Measurements from ENCODE around the gene NRG2. TPM values are rescaled to one million over a fixed set of nuclear protein-coding genes. Genes with fewer than 3 reads are reported as not detected.

NRG2 gene
- total RNA-seq, 1 experiment from 2014 or later: 1.8 TPM

DNA sequence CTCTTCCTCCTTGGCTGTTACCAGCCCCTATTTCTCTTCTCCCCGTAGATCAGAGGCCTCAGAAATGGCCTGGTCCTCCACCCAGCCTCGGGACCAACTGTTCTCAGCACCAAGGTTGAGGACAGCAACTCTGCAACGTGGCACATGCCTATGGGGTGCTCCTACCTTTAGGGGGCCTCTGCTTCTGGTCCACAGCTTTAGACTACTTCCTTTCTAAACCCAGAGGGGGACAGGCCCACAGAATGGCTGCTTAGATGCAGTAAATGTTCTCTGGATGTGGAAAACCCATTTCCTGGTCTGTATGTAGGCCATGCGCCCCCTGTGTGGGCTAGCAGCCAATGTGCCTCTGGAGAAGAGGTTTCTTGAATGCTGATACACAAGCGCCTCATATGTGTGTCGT, 68.4 kb downstream of the NRG2 start:
- H3K27me3 ChIP-seq (ENCODE audit: low read length): no peaks in the 10 kb centered on the region
- H4K20me1 ChIP-seq (ENCODE audit: low read length): no peaks in the 10 kb centered on the region
- H3F3A ChIP-seq (ENCODE audit: low read length, unreplicated experiment): no peaks in the 10 kb centered on the region
- BruUV-seq (replicated peaks): no TSS peak
- no peak for DNase-seq
- no peak overlapping the region for H3K27ac ChIP-seq (ENCODE audit: low read length)
- H3K36me3 ChIP-seq (ENCODE audit: low read depth, low read length): no peaks in the 10 kb centered on the region
- no peak for ATAC-seq
- H3K9me3 ChIP-seq (ENCODE audit: low read length): no peaks in the 10 kb centered on the region
- no peak overlapping the region for H3K4me2 ChIP-seq (ENCODE audit: low read length)
- H3K9ac ChIP-seq (ENCODE audit: low read length): no peak overlapping the region
- CTCF ChIA-PET: no interaction called here
- no peaks in the 10 kb centered on the region for H3K79me2 ChIP-seq (ENCODE audit: low read length)
- H3K9me2 ChIP-seq (replicated peaks; ENCODE audit: low read length): no peaks in the 10 kb centered on the region
- intact Hi-C loops (cut with micrococcal nuclease): no loop called here
- H3K4me1 ChIP-seq (ENCODE audit: insufficient read depth, low read length): no peaks in the 10 kb centered on the region
- H3K4me3 ChIP-seq (ENCODE audit: low read length): no peak overlapping the region
- POLR2A ChIA-PET (ENCODE audit: unreplicated experiment): no interaction called here
- TF ChIP-seq EZH2phosphoT487 (IDR thresholded peaks at IDR 0.05; ENCODE audit: borderline replicate concordance, low read length): no peak
- TF ChIP-seq, protein P1, sequence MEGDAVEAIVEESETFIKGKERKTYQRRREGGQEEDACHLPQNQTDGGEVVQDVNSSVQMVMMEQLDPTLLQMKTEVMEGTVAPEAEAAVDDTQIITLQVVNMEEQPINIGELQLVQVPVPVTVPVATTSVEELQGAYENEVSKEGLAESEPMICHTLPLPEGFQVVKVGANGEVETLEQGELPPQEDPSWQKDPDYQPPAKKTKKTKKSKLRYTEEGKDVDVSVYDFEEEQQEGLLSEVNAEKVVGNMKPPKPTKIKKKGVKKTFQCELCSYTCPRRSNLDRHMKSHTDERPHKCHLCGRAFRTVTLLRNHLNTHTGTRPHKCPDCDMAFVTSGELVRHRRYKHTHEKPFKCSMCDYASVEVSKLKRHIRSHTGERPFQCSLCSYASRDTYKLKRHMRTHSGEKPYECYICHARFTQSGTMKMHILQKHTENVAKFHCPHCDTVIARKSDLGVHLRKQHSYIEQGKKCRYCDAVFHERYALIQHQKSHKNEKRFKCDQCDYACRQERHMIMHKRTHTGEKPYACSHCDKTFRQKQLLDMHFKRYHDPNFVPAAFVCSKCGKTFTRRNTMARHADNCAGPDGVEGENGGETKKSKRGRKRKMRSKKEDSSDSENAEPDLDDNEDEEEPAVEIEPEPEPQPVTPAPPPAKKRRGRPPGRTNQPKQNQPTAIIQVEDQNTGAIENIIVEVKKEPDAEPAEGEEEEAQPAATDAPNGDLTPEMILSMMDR (conservative IDR thresholded peaks at IDR 0.05; ENCODE audit: low read depth, low read length): no peak
- H2AFZ ChIP-seq (ENCODE audit: low read length): no peak overlapping the region

DNA sequence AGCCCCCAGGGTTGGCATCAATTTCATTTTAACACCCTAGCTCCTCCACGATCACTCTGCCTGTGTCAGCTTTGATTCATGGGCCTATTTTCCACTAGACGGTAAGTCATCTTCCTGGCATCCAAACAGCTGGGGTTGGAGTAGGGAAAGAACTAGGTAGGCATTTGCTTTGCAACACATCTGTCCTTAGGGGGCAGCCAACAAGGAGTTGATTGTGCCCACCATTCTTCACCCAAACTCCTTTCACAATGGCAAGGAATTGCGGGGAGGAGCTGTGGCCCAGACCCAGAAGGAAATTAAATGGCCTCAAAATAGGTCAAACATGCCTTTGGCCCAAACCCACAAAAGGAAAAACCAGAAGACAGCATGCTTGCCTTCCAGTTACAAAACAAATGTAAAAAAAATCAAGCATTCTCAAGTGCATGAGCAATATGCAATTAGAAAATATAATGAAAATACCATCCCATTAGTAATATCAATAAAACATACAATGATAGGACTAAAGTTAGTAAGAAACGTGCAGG, 71.8 kb downstream of the NRG2 start:
- H3F3A ChIP-seq (ENCODE audit: low read length, unreplicated experiment): no peaks in the 10 kb centered on the region
- ChIA-PET POLR2A (ENCODE audit: unreplicated experiment) (no interaction called here), CTCF (interaction anchor here (0.6 to 1.1 kb wide), 2 partner anchors 184 kb away, joined by 5 to 6 read pairs; no protein-coding TSS in a partner anchor)
- BruUV-seq (replicated peaks): no TSS peak
- DNase-seq (no peak), ATAC-seq (no peak)
- no peak overlapping the region for H3K4me2 ChIP-seq (ENCODE audit: low read length)
- no peak overlapping the region for H3K9ac ChIP-seq (ENCODE audit: low read length)
- H3K4me1 ChIP-seq (ENCODE audit: insufficient read depth, low read length): no peaks in the 10 kb centered on the region
- intact Hi-C loops (cut with micrococcal nuclease): no loop called here
- H4K20me1 ChIP-seq (ENCODE audit: low read length): no peaks in the 10 kb centered on the region
- TF ChIP-seq EZH2phosphoT487 (IDR thresholded peaks at IDR 0.05; ENCODE audit: borderline replicate concordance, low read length) (no peak), EZH2 (IDR thresholded peaks at IDR 0.05; ENCODE audit: low read length, unreplicated experiment) (no peak)
- TF ChIP-seq, protein P1 (conservative IDR thresholded peaks at IDR 0.05; ENCODE audit: low read depth, low read length): no peak
- no peaks in the 10 kb centered on the region for H3K79me2 ChIP-seq (ENCODE audit: low read length)
- no peak overlapping the region for H3K27ac ChIP-seq (ENCODE audit: low read length)
- H3K4me3 ChIP-seq (ENCODE audit: low read length): no peak overlapping the region
- H2AFZ ChIP-seq (ENCODE audit: low read length): no peak overlapping the region
- no peaks in the 10 kb centered on the region for H3K36me3 ChIP-seq (ENCODE audit: low read depth, low read length)
- no peaks in the 10 kb centered on the region for H3K9me3 ChIP-seq (ENCODE audit: low read length)
- H3K9me2 ChIP-seq (replicated peaks; ENCODE audit: low read length): no peaks in the 10 kb centered on the region
- H3K27me3 ChIP-seq (ENCODE audit: low read length): no peaks in the 10 kb centered on the region

DNA sequence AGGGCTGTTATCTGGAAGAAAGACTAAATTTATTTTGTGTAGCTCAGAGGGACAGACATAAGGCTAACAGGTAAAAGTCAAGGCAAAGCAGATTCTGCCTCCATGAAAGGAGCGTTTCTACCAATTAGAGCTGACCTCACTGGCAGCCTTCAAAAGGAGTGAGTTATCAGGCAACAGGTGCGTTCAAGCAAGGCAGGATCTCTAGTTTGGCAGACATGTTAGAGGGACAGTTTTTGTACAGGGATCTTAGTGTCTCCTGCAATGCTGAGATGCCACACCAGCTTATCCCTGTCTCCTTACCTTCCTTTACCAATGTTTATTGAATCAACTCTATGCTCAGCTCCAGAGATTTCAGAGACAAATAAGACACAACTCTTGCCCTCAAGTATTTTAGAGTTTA, 73.8 kb downstream of the NRG2 start:
- CTCF ChIA-PET: interaction anchor here (0.6 to 2.6 kb wide), 10 partner anchors 17 to 274 kb away, joined by 3 to 44 read pairs (median 4); partner anchors contain the start of gene NRG2
- TF ChIP-seq, protein P1 (conservative IDR thresholded peaks at IDR 0.05; ENCODE audit: low read depth, low read length): no peak
- TF ChIP-seq EZH2phosphoT487 (IDR thresholded peaks at IDR 0.05; ENCODE audit: borderline replicate concordance, low read length) (no peak), EZH2 (IDR thresholded peaks at IDR 0.05; ENCODE audit: low read length, unreplicated experiment) (no peak)
- intact Hi-C loops (cut with micrococcal nuclease): loop anchor here (1.0 to 5.0 kb wide), 3 partner anchors 73 to 188 kb away; partner anchors contain the start of gene NRG2

More for the DNA sequence above, 73.8 kb downstream of the NRG2 start:
- H3K36me3 ChIP-seq (ENCODE audit: low read depth, low read length): no peaks in the 10 kb centered on the region
- no peak overlapping the region for H3K27ac ChIP-seq (ENCODE audit: low read length)
- H3F3A ChIP-seq (ENCODE audit: low read length, unreplicated experiment): no peaks in the 10 kb centered on the region
- peak overlapping the region; percentile 45 for H2AFZ ChIP-seq (ENCODE audit: low read length)
- DNase-seq (no peak), ATAC-seq (no peak)
- H3K9me2 ChIP-seq (replicated peaks; ENCODE audit: low read length): no peaks in the 10 kb centered on the region
- no peaks in the 10 kb centered on the region for H3K9me3 ChIP-seq (ENCODE audit: low read length)
- POLR2A ChIA-PET (ENCODE audit: unreplicated experiment): no interaction called here
- H3K27me3 ChIP-seq (ENCODE audit: low read length): no peaks in the 10 kb centered on the region
- no peak overlapping the region for H3K4me2 ChIP-seq (ENCODE audit: low read length)
- H3K4me3 ChIP-seq (ENCODE audit: low read length): no peak overlapping the region
- no peak overlapping the region for H3K9ac ChIP-seq (ENCODE audit: low read length)
- BruUV-seq (replicated peaks): no TSS peak
- no peaks in the 10 kb centered on the region for H3K4me1 ChIP-seq (ENCODE audit: insufficient read depth, low read length)
- no peaks in the 10 kb centered on the region for H4K20me1 ChIP-seq (ENCODE audit: low read length)
- H3K79me2 ChIP-seq (ENCODE audit: low read length): no peaks in the 10 kb centered on the region

Measured in PC-3 (cell line).